Esophagus muscularis mucosa (tissue), 4 donors: Measurements from ENCODE around the gene SEC24D. TPM values are rescaled to one million over a fixed set of nuclear protein-coding genes. Genes with fewer than 3 reads are reported as not detected.

Experiments used
- DNase-seq: peaks from one replicate; pipeline ENCODE4 v3.0.0-alpha.2; 2017; ENCODE audit errors: extremely low spot score
- H3K27ac ChIP-seq, 4 donors: fragments of 200-600 bp; sonication (generic); replicated peaks in 1 of 4; 1 replicate in 3 of 4; 2 replicates in 1 of 4; pipeline ENCODE4 v1.5.1; 2016 to 2019; ENCODE audit warnings: mild to moderate bottlenecking in 1 of 4
- H3K27me3 ChIP-seq, 4 donors: fragments of 200-600 bp; sonication (generic); one replicate each; pipeline versions ENCODE4 v1.5.1 to v1.6.0; 2016 to 2019
- H3K36me3 ChIP-seq, 4 donors: fragments of 200-600 bp; sonication (generic); one replicate each; pipeline ENCODE4 v1.5.1; 2016 to 2019
- H3K4me1 ChIP-seq, 4 donors: fragments of 200-600 bp; sonication (generic); one replicate each; pipeline ENCODE4 v1.5.1; 2016 to 2019
- H3K4me3 ChIP-seq, 4 donors: fragments of 200-600 bp; sonication (generic); 1 replicate in 2 of 4; 2 replicates in 2 of 4; pipeline ENCODE4 v1.5.1; 2016 to 2019; ENCODE audit warnings: mild to moderate bottlenecking in 4 of 4, moderate library complexity in 1 of 4
- H3K9me3 ChIP-seq, 4 donors: fragments of 200-600 bp; sonication (generic); 1 replicate in 3 of 4; 2 replicates in 1 of 4; pipeline ENCODE4 v1.5.1; 2016 to 2019
- CTCF ChIP-seq, 3 experiments: fragments of 200-600 bp in 2 of 3; fragments of 450-650 bp in 1 of 3; sonication (generic) in 2 of 3; IDR thresholded peaks; one replicate each; pipeline ENCODE4 v1.5.1; 2017 to 2019; ENCODE audit warnings: antibody characterized with exemption in 3 of 3, mild to moderate bottlenecking in 2 of 3, moderate library complexity in 1 of 3
- EP300 ChIP-seq: sonication (generic); formaldehyde crosslinking; IDR thresholded peaks from one replicate; pipeline ENCODE4 v1.6.1; 2017; ENCODE audit warnings: antibody characterized with exemption
- POLR2A ChIP-seq: fragments of 450-650 bp; IDR thresholded peaks from one replicate; pipeline ENCODE4 v1.6.1; 2017; ENCODE audit warnings: antibody characterized with exemption, moderate library complexity, mild to moderate bottlenecking, low read depth
- POLR2AphosphoS5 ChIP-seq, 2 donors: sonication (generic); formaldehyde crosslinking; IDR thresholded peaks; one replicate each; pipeline ENCODE4 v1.6.1; 2017; ENCODE audit warnings: antibody characterized with exemption in 2 of 2
- WGBS: methylation state at CpG from one replicate; pipeline ENCODE4 v1.1.5; 2018; 5-methylcytosine and 5-hydroxymethylcytosine counted together
- intact Hi-C: fragments of 100-400 bp; cut with DNase I; formaldehyde crosslinking; loops from one replicate; pipeline ENCODE4 v1.15.1; 2023
- total RNA-seq, 4 donors: library from RNA; depleted of rRNA; stranded (reverse); fragments of >200 nt; gene quantifications; one replicate each; pipeline versions ENCODE4 v1.1.0 to v1.2.1, GENCODE V29; 2016

The SEC24D gene
- total RNA-seq, 4 donors from 2014 or later, result 29.1 to 41.5 (median 37.0) TPM

- no peaks in the 10 kb centered on the region for H3K27me3 ChIP-seq
- DNase-seq, result no peak
- H3K36me3 ChIP-seq, result peaks cover 25 to 76% (median 58%) of the 10 kb centered on the region in 4 donors
- TF ChIP-seq POLR2A, result no peak
- TF ChIP-seq CTCF (IDR thresholded peaks at IDR 0.05), result no peak
- peaks cover 8 to 21% (median 20%) of the 10 kb centered on the region in 4 donors for H3K4me1 ChIP-seq
- intact Hi-C loops, result no loop called here
- no peak overlapping the region for H3K4me3 ChIP-seq
- H3K27ac ChIP-seq, result no peak overlapping the region
- H3K9me3 ChIP-seq, result no peaks in the 10 kb centered on the region
- 91% methylated on average over 3 of the region's 3 CpGs for WGBS
Observed at GRCh38 chr4:118813561-118813960, 22.4 kb downstream of the SEC24D start.

DNA sequence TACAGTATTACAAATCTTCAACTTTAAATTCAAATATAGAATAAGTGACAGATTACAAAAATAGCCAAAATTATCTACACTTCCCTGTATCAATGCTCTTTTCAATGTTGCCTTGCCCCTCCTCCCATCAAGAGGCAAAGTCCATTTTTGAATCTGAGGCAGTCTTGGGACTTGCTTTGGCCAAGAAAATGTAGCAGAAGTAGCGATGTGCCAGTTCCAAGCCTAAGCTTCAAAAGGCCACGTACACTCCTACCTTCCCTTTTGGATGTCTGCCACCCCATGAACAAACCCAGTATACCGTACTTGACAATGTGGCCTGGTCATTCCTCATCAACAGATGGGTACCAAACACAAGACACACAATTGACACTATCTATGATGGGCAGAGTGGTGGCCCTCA is 24.1 kb downstream of the SEC24D start:
- Histone ChIP-seq H3K27me3 (no peaks in the 10 kb centered on the region), H3K9me3 (no peaks in the 10 kb centered on the region), H3K36me3 (peaks cover 26 to 93% (median 69%) of the 10 kb centered on the region in 4 donors), H3K4me3 (no peak overlapping the region), H3K27ac (peak overlapping the region; percentile 54 to 69 (median 62)), H3K4me1 (peaks cover 8 to 21% (median 20%) of the 10 kb centered on the region in 4 donors)
- 72% methylated on average over 3 of the region's 3 CpGs for WGBS
- no peak for TF ChIP-seq CTCF (IDR thresholded peaks at IDR 0.05)
- no peak for TF ChIP-seq EP300
- no peak for TF ChIP-seq POLR2AphosphoS5 (IDR thresholded peaks at IDR 0.05)
- TF ChIP-seq POLR2A, result no peak
- intact Hi-C loops, result no loop called here
- no peak for DNase-seq

DNA sequence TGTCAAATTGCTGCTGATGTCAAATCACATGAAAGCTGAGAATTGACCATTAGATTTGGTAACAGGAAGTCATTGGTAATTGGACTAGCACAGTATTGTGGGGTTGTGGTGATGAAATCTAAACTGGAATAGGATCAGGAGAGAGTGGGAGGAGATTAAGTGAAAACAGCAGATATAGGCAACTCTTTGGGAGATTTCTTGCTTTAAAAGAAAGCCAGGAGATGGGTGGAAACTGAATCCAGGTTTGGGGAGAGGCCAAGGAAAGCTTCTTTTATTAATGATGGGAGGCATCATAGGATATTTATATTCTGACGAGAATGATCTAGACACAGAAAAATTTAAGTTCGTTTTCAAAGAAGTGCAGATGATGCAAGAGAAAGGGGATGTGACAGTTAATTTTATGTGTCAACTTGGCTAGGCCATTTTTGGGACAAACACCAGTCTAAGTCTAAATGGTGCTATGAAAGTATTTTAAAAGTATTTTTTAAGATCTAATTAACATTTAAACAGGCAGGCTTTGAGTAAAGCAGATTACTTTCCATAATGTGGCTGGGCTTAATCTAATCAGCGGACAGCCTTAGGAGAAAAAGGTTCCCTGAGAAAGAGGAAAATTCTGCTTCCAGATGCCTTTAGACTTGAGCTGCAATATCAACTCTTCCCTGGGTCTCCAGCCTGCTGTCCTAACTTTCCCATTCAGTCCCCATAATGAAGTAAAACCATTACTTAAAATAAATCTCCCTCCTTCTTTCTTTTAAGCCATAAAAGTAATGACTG is 24.7 kb downstream of the SEC24D start:
- peaks cover 33 to 98% (median 73%) of the 10 kb centered on the region in 4 donors for H3K36me3 ChIP-seq
- peak overlapping the region; percentile 54 to 69 (median 62) for H3K27ac ChIP-seq
- peaks cover 8 to 21% (median 20%) of the 10 kb centered on the region in 4 donors for H3K4me1 ChIP-seq
- DNase-seq, result no peak
- H3K27me3 ChIP-seq, result no peaks in the 10 kb centered on the region
- TF ChIP-seq POLR2AphosphoS5 (IDR thresholded peaks at IDR 0.05) (no peak), POLR2A (no peak), CTCF (IDR thresholded peaks at IDR 0.05) (no peak), EP300 (no peak)
- intact Hi-C loops, result no loop called here
- H3K4me3 ChIP-seq, result no peak overlapping the region
- no peaks in the 10 kb centered on the region for H3K9me3 ChIP-seq
- WGBS, result 38% methylated on average over 3 of the region's 3 CpGs

GRCh38 chr4:118807659-118808058 is 28.3 kb downstream of the SEC24D start:
- H3K9me3 ChIP-seq, result no peaks in the 10 kb centered on the region
- DNase-seq, result no peak
- H3K4me1 ChIP-seq, result peaks cover 8 to 26% (median 20%) of the 10 kb centered on the region in 4 donors
- intact Hi-C loops, result no loop called here
- WGBS, result 95% methylated on average over 2 of the region's 2 CpGs
- peaks cover 17 to 88% (median 62%) of the 10 kb centered on the region in 4 donors for H3K36me3 ChIP-seq
- H3K4me3 ChIP-seq, result no peak overlapping the region
- H3K27ac ChIP-seq, result no peak overlapping the region
- TF ChIP-seq POLR2A, result no peak
- TF ChIP-seq CTCF (IDR thresholded peaks at IDR 0.05), result no peak
- no peak for TF ChIP-seq POLR2AphosphoS5 (IDR thresholded peaks at IDR 0.05)
- TF ChIP-seq EP300, result no peak
- no peaks in the 10 kb centered on the region for H3K27me3 ChIP-seq

DNA sequence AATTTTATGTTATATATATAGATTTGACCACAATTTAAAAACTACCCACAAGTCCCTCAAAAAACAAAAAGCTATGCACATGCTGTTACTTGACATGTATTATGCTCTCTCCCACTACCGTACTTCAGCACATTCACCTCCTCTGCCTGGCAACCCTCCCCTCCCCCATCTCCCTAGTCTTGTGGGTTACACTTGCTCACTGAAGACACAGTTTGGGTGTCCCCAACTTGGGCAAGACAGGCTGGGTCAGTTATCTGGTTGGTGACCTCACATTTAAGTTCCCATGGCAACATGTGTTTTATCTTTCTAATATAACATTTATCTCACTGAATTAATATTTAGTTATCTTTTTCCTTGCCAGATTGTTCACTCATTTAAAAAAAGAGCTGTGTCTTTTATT is 32.7 kb downstream of the SEC24D start:
- WGBS, result 91% methylated on average over 1 of the region's 1 CpG
- TF ChIP-seq POLR2AphosphoS5 (IDR thresholded peaks at IDR 0.05) (no peak), EP300 (no peak), CTCF (IDR thresholded peaks at IDR 0.05) (no peak), POLR2A (no peak)
- Histone ChIP-seq H3K4me3 (no peak overlapping the region), H3K4me1 (peaks cover 0 to 11% (median 4%) of the 10 kb centered on the region in 4 donors), H3K36me3 (peaks cover 29 to 87% (median 58%) of the 10 kb centered on the region in 4 donors), H3K9me3 (no peaks in the 10 kb centered on the region), H3K27ac (no peak overlapping the region), H3K27me3 (no peaks in the 10 kb centered on the region)
- no peak for DNase-seq
- intact Hi-C loops, result no loop called here
